Suprapubic skin (tissue), 4 donors: ENCODE data around the gene GRID2IP. TPM values are rescaled to one million over a fixed set of nuclear protein-coding genes. Genes with fewer than 3 reads are reported as not detected.

Experiments used
- DNase-seq, 2 donors: peaks; one replicate each; pipeline ENCODE4 v3.0.0-alpha.2; 2019; ENCODE audit warnings: low spot score in 2 of 2
- H3K27ac ChIP-seq: fragments of 200-600 bp; sonication (generic); one replicate; pipeline ENCODE4 v1.5.1; 2019
- H3K27me3 ChIP-seq: fragments of 200-600 bp; sonication (generic); one replicate; pipeline ENCODE4 v1.5.1; 2019
- H3K36me3 ChIP-seq: fragments of 200-600 bp; sonication (generic); one replicate; pipeline ENCODE4 v1.5.1; 2019
- H3K4me1 ChIP-seq: fragments of 200-600 bp; sonication (generic); one replicate; pipeline ENCODE4 v1.5.1; 2019
- H3K4me3 ChIP-seq: fragments of 200-600 bp; sonication (generic); one replicate; pipeline ENCODE4 v1.5.1; 2019; ENCODE audit warnings: mild to moderate bottlenecking
- H3K9me3 ChIP-seq: fragments of 200-600 bp; sonication (generic); one replicate; pipeline ENCODE4 v1.5.1; 2019
- EP300 ChIP-seq: sonication (generic); formaldehyde crosslinking; IDR thresholded peaks from one replicate; pipeline ENCODE4 v1.6.1; 2017; ENCODE audit warnings: antibody characterized with exemption
- POLR2A ChIP-seq, 2 donors: fragments of 450-650 bp; IDR thresholded peaks; one replicate each; pipeline ENCODE4 v1.6.1; 2017; ENCODE audit warnings: antibody characterized with exemption in 2 of 2, mild to moderate bottlenecking in 2 of 2, moderate library complexity in 2 of 2
- POLR2AphosphoS5 ChIP-seq, 3 donors: sonication (generic); formaldehyde crosslinking; IDR thresholded peaks; one replicate each; pipeline ENCODE4 v1.6.1; 2017; ENCODE audit warnings: antibody characterized with exemption in 3 of 3
- WGBS: methylation state at CpG from one replicate; pipeline ENCODE4 v1.1.5; 2018; 5-methylcytosine and 5-hydroxymethylcytosine counted together
- total RNA-seq, 4 donors: library from RNA; depleted of rRNA; stranded (reverse); fragments of >200 nt; gene quantifications; one replicate each; pipeline ENCODE4 v1.1.0, GENCODE V29; 2016
- TF ChIP-seq, protein P1 (sequence below), 2 donors: fragments of 200-600 bp in 1 of 2; fragments of 450-650 bp in 1 of 2; sonication (generic) in 1 of 2; IDR thresholded peaks; one replicate each; pipeline ENCODE4 v1.5.1; 2016 to 2019; ENCODE audit warnings: antibody characterized with exemption in 2 of 2, mild to moderate bottlenecking in 1 of 2, moderate library complexity in 1 of 2

GRID2IP gene
- total RNA-seq, 4 donors from 2014 or later = 0.16 to 1.0 (median 0.62) TPM

DNA sequence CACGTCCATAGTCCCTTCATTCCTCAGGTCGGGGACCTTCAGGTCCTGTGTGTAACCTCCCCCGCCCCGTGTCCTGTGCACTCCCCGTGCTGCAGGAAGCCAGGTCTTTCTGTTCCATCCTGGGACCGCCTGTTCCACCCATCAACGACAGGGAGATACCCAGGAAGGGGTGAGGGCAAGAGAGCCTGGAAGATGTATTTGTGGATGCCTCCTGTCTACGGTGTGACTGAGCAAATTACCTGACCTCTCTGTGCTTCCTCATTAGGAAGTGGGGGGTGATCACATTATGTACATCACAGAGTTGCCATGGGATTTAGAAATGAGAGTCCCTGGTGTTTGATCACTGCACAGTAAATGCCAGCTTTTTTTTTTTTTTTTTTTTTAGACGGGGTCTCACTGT is 46.3 kb downstream of the GRID2IP start:
- H3K27me3 ChIP-seq = no peaks in the 10 kb centered on the region
- 33% methylated on average over 9 of the region's 9 CpGs for WGBS
- no peak overlapping the region for H3K27ac ChIP-seq

DNA sequence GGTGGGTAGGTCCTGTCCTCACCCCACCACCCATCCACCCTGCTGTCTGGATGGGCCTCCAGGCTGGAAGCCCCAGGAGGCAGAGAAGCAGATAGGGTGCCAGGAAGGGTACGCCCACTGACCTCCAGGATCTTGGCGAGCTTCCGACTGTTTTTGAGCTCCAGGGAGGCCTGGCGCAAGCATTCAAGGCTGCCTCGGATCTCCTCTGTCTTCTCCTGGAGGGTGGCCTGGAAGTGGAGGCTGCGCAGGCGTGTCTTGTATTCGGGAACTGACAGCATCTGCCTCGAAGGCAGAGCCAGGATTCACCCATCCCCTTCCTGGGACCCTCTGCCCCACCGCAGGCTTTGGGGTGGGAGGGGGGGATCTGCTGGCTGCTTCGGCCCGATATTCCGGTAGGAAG is 48.4 kb downstream of the GRID2IP start:
- Histone ChIP-seq H3K36me3 (no peaks in the 10 kb centered on the region), H3K27ac (no peak overlapping the region), H3K27me3 (no peaks in the 10 kb centered on the region), H3K4me1 (peaks cover 14% of the 10 kb centered on the region), H3K4me3 (peak overlapping the region; percentile 73), H3K9me3 (no peaks in the 10 kb centered on the region)
- 40% methylated on average over 1 of the region's 13 CpGs for WGBS
- DNase-seq = no peak
- TF ChIP-seq, protein P1, sequence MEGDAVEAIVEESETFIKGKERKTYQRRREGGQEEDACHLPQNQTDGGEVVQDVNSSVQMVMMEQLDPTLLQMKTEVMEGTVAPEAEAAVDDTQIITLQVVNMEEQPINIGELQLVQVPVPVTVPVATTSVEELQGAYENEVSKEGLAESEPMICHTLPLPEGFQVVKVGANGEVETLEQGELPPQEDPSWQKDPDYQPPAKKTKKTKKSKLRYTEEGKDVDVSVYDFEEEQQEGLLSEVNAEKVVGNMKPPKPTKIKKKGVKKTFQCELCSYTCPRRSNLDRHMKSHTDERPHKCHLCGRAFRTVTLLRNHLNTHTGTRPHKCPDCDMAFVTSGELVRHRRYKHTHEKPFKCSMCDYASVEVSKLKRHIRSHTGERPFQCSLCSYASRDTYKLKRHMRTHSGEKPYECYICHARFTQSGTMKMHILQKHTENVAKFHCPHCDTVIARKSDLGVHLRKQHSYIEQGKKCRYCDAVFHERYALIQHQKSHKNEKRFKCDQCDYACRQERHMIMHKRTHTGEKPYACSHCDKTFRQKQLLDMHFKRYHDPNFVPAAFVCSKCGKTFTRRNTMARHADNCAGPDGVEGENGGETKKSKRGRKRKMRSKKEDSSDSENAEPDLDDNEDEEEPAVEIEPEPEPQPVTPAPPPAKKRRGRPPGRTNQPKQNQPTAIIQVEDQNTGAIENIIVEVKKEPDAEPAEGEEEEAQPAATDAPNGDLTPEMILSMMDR (IDR thresholded peaks at IDR 0.05) = no peak
- TF ChIP-seq POLR2A (IDR thresholded peaks at IDR 0.05) = no peak
- TF ChIP-seq EP300 = no peak
- no peak for TF ChIP-seq POLR2AphosphoS5 (IDR thresholded peaks at IDR 0.05)

More for the DNA sequence above, 46.3 kb downstream of the GRID2IP start:
- TF ChIP-seq POLR2A (IDR thresholded peaks at IDR 0.05) (no peak), EP300 (no peak), POLR2AphosphoS5 (IDR thresholded peaks at IDR 0.05) (no peak)
- TF ChIP-seq, protein P1 (IDR thresholded peaks at IDR 0.05) = no peak
- H3K9me3 ChIP-seq = no peaks in the 10 kb centered on the region
- H3K4me1 ChIP-seq = peaks cover 14% of the 10 kb centered on the region
- DNase-seq = no peak
- peak overlapping the region; percentile 73 for H3K4me3 ChIP-seq
- H3K36me3 ChIP-seq = no peaks in the 10 kb centered on the region

DNA sequence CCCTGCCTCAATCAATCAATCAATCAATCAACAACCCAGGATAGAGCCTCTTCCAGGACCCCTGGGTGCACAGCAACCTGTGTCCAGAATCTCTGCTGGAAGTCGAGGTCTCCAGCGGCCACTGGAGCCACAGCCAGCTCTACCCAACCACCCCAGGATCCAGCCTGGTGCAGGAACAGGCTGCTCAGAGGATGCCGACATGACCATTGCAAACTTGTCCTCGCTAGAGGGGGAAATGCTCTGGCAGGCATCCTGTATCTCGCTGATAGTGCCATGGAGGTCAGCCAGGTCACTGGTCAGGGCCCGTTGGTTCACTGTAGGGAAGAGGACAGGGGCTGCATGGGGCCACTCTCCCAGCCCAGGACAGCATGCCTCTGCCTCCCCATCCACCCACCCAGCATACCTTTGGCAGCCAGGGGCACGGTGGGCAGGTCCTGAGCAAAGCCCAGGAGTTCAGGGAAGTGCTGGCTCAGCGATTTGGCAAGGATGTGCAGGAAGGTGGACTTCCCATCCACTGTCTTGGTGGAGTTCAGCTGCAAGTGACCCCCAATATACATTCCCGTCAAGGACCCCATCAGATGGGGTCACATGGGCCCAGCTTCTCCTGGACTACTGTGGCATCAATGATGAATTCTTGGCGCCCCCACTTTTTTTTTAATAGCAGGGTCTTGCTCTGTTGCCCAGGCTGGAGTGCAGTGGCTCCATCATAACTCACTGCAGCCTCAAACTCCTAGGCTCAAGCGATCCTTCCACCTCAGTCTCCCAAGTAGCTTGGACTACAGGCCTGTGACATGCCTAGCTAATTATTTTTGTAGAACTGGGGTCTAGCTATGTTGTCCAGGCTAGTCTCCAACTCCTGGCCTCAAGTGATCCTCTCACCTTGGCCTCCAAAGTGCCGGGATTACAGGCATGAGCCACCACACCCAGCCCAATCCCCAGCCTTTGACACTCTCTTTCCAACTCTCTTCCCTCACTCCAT is 49.4 kb downstream of the GRID2IP start:
- no peaks in the 10 kb centered on the region for H3K9me3 ChIP-seq
- no peak overlapping the region for H3K4me3 ChIP-seq
- DNase-seq = no peak
- peaks cover 18% of the 10 kb centered on the region for H3K4me1 ChIP-seq
- TF ChIP-seq POLR2A (IDR thresholded peaks at IDR 0.05) (no peak), EP300 (no peak), POLR2AphosphoS5 (IDR thresholded peaks at IDR 0.05) (no peak)
- TF ChIP-seq, protein P1 (IDR thresholded peaks at IDR 0.05) = no peak
- 97% methylated on average over 6 of the region's 12 CpGs for WGBS
- no peaks in the 10 kb centered on the region for H3K36me3 ChIP-seq
- no peak overlapping the region for H3K27ac ChIP-seq
- no peaks in the 10 kb centered on the region for H3K27me3 ChIP-seq

DNA sequence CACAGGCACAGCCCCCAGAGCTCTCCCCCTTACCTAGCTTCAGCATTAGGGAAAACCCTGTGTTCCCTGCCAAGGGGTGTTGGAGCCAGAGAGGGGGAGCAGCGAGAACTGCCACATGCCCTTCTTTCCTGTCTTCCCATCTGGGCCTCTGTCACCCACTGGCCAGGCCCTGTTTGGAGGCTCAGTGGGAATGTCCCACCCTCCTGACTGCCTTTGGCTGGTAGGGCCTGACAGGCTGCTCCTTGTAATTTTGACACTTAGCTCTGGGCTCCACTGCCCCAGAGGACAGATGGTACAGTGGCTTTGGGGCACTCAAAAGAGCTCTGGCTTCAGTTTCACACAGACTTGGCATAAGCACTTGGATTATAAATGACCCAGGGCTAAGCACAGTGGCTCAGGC is 50.6 kb downstream of the GRID2IP start:
- Histone ChIP-seq H3K4me3 (no peak overlapping the region), H3K36me3 (no peaks in the 10 kb centered on the region), H3K27ac (no peak overlapping the region), H3K9me3 (no peaks in the 10 kb centered on the region), H3K4me1 (peaks cover 20% of the 10 kb centered on the region), H3K27me3 (no peaks in the 10 kb centered on the region)
- WGBS = 100% methylated on average over 1 of the region's 1 CpG
- no peak for DNase-seq
- TF ChIP-seq POLR2AphosphoS5 (IDR thresholded peaks at IDR 0.05) (no peak), EP300 (no peak), POLR2A (IDR thresholded peaks at IDR 0.05) (no peak)
- TF ChIP-seq, protein P1 (IDR thresholded peaks at IDR 0.05) = no peak

DNA sequence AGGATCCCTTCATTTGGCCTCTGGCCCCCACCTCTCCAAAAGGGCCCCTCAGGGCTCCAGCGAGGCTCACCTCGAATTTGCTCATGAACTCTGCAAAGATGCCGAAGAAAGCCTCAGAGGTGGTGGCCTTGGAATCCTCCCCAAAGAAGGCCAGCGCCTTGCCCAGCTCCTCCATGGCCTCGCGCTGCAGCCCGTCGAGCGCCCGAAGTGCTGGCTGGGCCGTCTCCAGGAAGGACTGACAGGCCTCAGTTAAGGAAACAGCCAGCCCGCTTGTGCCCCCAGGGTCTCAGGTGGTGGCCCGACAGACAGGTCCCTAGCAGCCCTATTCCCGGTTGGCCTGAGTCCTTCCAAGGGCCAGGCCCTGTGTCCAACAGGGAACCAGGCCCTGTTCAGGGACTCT is 53.3 kb downstream of the GRID2IP start:
- Histone ChIP-seq H3K4me1 (peaks cover 10% of the 10 kb centered on the region), H3K27me3 (no peaks in the 10 kb centered on the region), H3K4me3 (no peak overlapping the region), H3K27ac (no peak overlapping the region), H3K36me3 (no peaks in the 10 kb centered on the region), H3K9me3 (no peaks in the 10 kb centered on the region)
- TF ChIP-seq POLR2A (IDR thresholded peaks at IDR 0.05) = no peak
- no peak for TF ChIP-seq EP300
- TF ChIP-seq, protein P1 (IDR thresholded peaks at IDR 0.05) = no peak
- no peak for TF ChIP-seq POLR2AphosphoS5 (IDR thresholded peaks at IDR 0.05)
- DNase-seq = no peak
- WGBS = 94% methylated on average over 5 of the region's 14 CpGs
